Lower leg skin (tissue), 4 donors: Measurements from ENCODE around the gene EIF4H. TPM values are rescaled to one million over a fixed set of nuclear protein-coding genes. Genes with fewer than 3 reads are reported as not detected.
"Not testable (repeated sequence)": the region's sequence is repeated elsewhere in the genome, so short reads cannot be mapped to it uniquely, and the experiment has no call there.

Source experiments
- DNase-seq, 2 donors: peaks; one replicate each; pipeline ENCODE4 v3.0.0-alpha.2; 2019; ENCODE audit warnings: low spot score in 2 of 2
- H3K4me3 ChIP-seq: fragments of 200-600 bp; sonication (generic); 2 replicates; pipeline ENCODE4 v1.5.1; 2017; ENCODE audit warnings: mild to moderate bottlenecking, low read depth; ENCODE audit not compliant: poor library complexity, severe bottlenecking
- CTCF ChIP-seq, 3 donors: fragments of 450-650 bp; IDR thresholded peaks; one replicate each; pipeline ENCODE4 v1.5.1; 2016; ENCODE audit warnings: antibody characterized with exemption in 3 of 3, mild to moderate bottlenecking in 3 of 3, moderate library complexity in 2 of 3
- POLR2A ChIP-seq, 2 donors: fragments of 450-650 bp; IDR thresholded peaks; one replicate each; pipeline ENCODE4 v1.6.1; 2016 to 2017; ENCODE audit warnings: antibody characterized with exemption in 2 of 2, mild to moderate bottlenecking in 1 of 2, moderate library complexity in 1 of 2
- WGBS, 2 donors: methylation state at CpG; one replicate each; pipeline ENCODE4 v1.1.5; 2018; 5-methylcytosine and 5-hydroxymethylcytosine counted together
- intact Hi-C: fragments of 100-400 bp; cut with DNase I; formaldehyde crosslinking; loops from one replicate; pipeline ENCODE4 v1.15.0; 2023; ENCODE audit warnings: low total_unique reads
- total RNA-seq, 4 donors: library from RNA; depleted of rRNA; stranded (reverse); fragments of >200 nt; gene quantifications; one replicate each; pipeline ENCODE4 v1.1.0, GENCODE V29; 2016

EIF4H gene
- total RNA-seq, 4 donors from 2014 or later, result 259 to 321 (median 296) TPM

GRCh38 chr7:74206589-74207120 lies 32.5 kb downstream of the EIF4H start:
- peak; percentile 84 to 98 for DNase-seq
- 11 to 13% methylated on average over 22 to 23 of the region's 23 CpGs for WGBS, 2 donors
- TF ChIP-seq POLR2A (IDR thresholded peaks at IDR 0.05), result no peak
- TF ChIP-seq CTCF (IDR thresholded peaks at IDR 0.05), result peak in 1 of 3 donors; percentile 96
- intact Hi-C loops, result loop anchor here (5.0 kb wide), 2 partner anchors 139 to 196 kb away; no protein-coding TSS in a partner anchor
- H3K4me3 ChIP-seq, result no peak overlapping the region

GRCh38 chr7:74207586-74207985 lies 33.4 kb downstream of the EIF4H start:
- intact Hi-C loops, result loop anchor here (5.0 kb wide), 2 partner anchors 140 to 195 kb away; no protein-coding TSS in a partner anchor
- TF ChIP-seq POLR2A (IDR thresholded peaks at IDR 0.05), result no peak
- no peak for TF ChIP-seq CTCF (IDR thresholded peaks at IDR 0.05)
- 85 to 89% methylated on average over 11 of the region's 11 CpGs for WGBS, 2 donors

DNA sequence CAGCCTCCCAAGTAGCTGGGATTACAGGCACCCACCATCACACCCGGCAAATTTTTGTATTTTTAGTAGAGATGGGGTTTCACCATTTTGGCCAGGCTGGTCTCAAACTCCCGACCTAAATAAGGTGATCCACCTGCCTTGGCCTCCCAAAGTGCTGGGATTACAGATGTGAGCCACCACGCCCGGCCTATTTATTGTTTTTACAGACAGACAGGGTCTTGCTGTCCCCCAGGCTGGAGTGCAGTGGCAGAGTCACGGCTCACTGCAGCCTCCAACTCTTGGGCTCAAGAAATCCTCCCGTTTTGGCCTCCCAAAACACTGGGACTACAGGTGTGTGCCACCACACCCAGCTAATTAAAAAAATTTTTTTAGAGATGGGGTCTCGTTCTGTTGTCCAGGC lies 34.1 kb downstream of the EIF4H start:
- intact Hi-C loops, result loop anchor here (5.0 kb wide), 2 partner anchors 141 to 194 kb away; no protein-coding TSS in a partner anchor
- WGBS, 2 donors, result 93 to 98% methylated on average over 7 of the region's 7 CpGs
- not testable (repeated sequence) for DNase-seq, H3K4me3 ChIP-seq

More at GRCh38 chr7:74207586-74207985, 33.4 kb downstream of the EIF4H start:
- no peak for DNase-seq
- no peak overlapping the region for H3K4me3 ChIP-seq

- TF ChIP-seq CTCF (IDR thresholded peaks at IDR 0.05) (no peak), POLR2A (IDR thresholded peaks at IDR 0.05) (no peak)
- H3K4me3 ChIP-seq, result no peak overlapping the region
- WGBS, 2 donors, result 88 to 92% methylated on average over 8 to 11 of the region's 11 CpGs
- no peak for DNase-seq
- intact Hi-C loops, result no loop called here
These were observed 38.5 kb downstream of the EIF4H start for GRCh38 chr7:74212661-74213060.

DNA sequence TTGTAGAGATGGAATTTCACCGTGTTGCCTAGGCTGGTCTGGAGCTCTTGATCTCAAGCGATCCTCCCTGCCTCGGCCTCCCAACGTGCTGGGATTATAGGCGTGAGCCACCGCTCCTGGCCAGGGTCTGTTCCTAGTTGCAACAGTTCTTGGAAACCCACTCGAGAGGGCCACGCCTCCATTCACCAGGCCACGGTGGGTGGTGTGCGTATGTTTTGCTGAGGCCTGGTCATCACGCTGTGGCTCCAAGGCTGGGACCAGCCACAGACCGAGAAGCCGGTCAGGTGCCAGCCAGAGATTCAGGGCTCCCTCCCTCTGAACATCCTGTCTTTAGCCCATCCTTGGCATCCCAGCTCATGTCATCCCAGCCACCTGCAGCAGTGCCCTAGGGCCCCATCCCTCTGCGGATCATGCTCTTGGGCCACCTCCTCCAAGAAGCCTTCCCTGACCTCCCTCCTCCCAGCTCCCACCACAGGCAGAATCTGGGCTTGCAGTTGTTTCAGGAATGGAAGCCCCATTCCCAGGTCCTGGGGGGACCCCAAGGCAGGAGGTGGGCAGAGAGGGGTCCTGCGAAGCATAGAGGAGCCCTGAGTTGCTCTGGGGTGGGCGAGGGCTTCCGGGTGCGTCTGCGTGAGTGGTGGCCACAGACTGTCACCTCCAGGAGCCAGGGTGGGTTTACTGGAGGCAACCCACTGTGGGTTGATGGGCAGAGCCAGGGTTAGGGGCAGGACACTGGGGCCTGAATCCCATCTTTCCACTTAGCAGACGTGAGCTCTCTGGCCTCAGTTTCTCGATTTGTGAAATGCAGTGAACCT lies 40.9 kb downstream of the EIF4H start:
- no peak overlapping the region for H3K4me3 ChIP-seq
- no peak for TF ChIP-seq POLR2A (IDR thresholded peaks at IDR 0.05)
- TF ChIP-seq CTCF (IDR thresholded peaks at IDR 0.05), result no peak
- intact Hi-C loops, result no loop called here
- DNase-seq, result no peak
- WGBS, 2 donors, result 85 to 87% methylated on average over 21 of the region's 21 CpGs

- TF ChIP-seq POLR2A (IDR thresholded peaks at IDR 0.05) (no peak), CTCF (IDR thresholded peaks at IDR 0.05) (no peak)
- DNase-seq, result no peak
- 70 to 74% methylated on average over 15 of the region's 15 CpGs for WGBS, 2 donors
- no peak overlapping the region for H3K4me3 ChIP-seq
- intact Hi-C loops, result no loop called here
These were observed 41.8 kb downstream of the EIF4H start for GRCh38 chr7:74215921-74216320.
